Tibial artery (tissue), 4 donors: ENCODE results near the gene CST2.
"Not testable (repeated sequence)": the region's sequence is repeated elsewhere in the genome, so short reads cannot be mapped to it uniquely, and the experiment has no call there.

Source experiments
- DNase-seq, 2 donors: peaks; one replicate each; pipeline ENCODE4 v3.0.0-alpha.2; 2019
- H3K27ac ChIP-seq, 2 donors: fragments of 200-600 bp; sonication (generic) in 1 of 2; 1 replicate in 1 of 2; 2 replicates in 1 of 2; pipeline ENCODE4 v1.5.1; 2018 to 2019; ENCODE audit warnings: mild to moderate bottlenecking in 1 of 2
- H3K27me3 ChIP-seq, 2 donors: fragments of 200-600 bp; sonication (generic) in 1 of 2; one replicate each; pipeline versions ENCODE4 v1.5.1 to v1.6.0; 2016 to 2019
- H3K36me3 ChIP-seq, 3 donors: fragments of 200-600 bp; sonication (generic) in 2 of 3; one replicate each; pipeline ENCODE4 v1.5.1; 2016 to 2019; ENCODE audit warnings: mild to moderate bottlenecking in 2 of 3
- H3K4me1 ChIP-seq, 4 donors: fragments of 200-600 bp; sonication (generic) in 2 of 4; 1 replicate in 3 of 4; 2 replicates in 1 of 4; pipeline ENCODE4 v1.5.1; 2016 to 2019
- H3K4me3 ChIP-seq, 2 donors: fragments of 200-600 bp; sonication (generic) in 1 of 2; 1 replicate in 1 of 2; 2 replicates in 1 of 2; pipeline ENCODE4 v1.5.1; 2018 to 2019; ENCODE audit warnings: mild to moderate bottlenecking in 2 of 2
- H3K9me3 ChIP-seq, 3 donors: fragments of 200-600 bp; sonication (generic) in 1 of 3; one replicate each; pipeline ENCODE4 v1.5.1; 2016 to 2019
- intact Hi-C: fragments of 100-400 bp; cut with DNase I; formaldehyde crosslinking; loops from one replicate; pipeline ENCODE4 v1.15.0; 2023; ENCODE audit warnings: low total_unique reads
- TF ChIP-seq, protein P1 (sequence below), 2 experiments: fragments of 200-600 bp in 1 of 2; fragments of 450-650 bp in 1 of 2; IDR thresholded peaks; one replicate each; pipeline ENCODE4 v1.5.1; 2017 to 2019; ENCODE audit warnings: antibody characterized with exemption in 2 of 2, mild to moderate bottlenecking in 1 of 2, moderate library complexity in 1 of 2

The CST2 gene

DNA sequence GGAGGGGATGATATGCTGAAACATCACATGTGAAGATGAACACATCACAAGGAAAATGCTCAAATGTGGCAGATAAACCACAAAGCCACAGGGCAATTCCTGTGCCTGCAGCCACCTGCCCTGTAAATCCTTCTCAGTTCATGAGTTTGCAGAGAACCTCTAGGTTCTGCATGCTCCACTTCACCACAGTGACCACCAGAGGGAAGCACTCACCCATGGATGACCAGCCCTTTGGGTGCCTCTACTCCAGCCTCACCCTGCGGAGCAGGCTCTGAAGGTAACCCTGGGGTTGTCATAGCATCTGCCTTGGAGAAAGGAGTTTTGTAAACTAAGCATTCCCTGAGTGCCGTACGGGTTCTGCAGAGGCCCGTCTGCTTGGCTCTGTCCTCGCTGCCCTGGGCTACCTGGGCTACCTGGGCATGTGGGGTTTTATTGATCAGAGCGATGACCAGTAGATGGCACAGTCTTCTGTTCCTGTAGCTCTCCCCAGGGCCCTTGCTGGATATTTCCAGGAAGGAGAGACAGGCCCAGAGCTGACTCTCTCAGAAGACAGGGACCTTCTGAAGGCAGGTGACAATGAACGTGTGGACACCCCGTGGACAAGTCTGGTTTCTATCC lies 44.1 kb downstream of the CST2 start:
- H3K36me3 ChIP-seq: no peaks in the 10 kb centered on the region
- H3K9me3 ChIP-seq: no peaks in the 10 kb centered on the region
- TF ChIP-seq, protein P1, sequence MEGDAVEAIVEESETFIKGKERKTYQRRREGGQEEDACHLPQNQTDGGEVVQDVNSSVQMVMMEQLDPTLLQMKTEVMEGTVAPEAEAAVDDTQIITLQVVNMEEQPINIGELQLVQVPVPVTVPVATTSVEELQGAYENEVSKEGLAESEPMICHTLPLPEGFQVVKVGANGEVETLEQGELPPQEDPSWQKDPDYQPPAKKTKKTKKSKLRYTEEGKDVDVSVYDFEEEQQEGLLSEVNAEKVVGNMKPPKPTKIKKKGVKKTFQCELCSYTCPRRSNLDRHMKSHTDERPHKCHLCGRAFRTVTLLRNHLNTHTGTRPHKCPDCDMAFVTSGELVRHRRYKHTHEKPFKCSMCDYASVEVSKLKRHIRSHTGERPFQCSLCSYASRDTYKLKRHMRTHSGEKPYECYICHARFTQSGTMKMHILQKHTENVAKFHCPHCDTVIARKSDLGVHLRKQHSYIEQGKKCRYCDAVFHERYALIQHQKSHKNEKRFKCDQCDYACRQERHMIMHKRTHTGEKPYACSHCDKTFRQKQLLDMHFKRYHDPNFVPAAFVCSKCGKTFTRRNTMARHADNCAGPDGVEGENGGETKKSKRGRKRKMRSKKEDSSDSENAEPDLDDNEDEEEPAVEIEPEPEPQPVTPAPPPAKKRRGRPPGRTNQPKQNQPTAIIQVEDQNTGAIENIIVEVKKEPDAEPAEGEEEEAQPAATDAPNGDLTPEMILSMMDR (IDR thresholded peaks at IDR 0.05): peak; percentile 13 to 21
- no peak for DNase-seq
- intact Hi-C loops: no loop called here
- no peaks in the 10 kb centered on the region for H3K27me3 ChIP-seq
- H3K4me3 ChIP-seq: no peak overlapping the region
- H3K4me1 ChIP-seq: no peaks in the 10 kb centered on the region
- no peak overlapping the region for H3K27ac ChIP-seq

DNA sequence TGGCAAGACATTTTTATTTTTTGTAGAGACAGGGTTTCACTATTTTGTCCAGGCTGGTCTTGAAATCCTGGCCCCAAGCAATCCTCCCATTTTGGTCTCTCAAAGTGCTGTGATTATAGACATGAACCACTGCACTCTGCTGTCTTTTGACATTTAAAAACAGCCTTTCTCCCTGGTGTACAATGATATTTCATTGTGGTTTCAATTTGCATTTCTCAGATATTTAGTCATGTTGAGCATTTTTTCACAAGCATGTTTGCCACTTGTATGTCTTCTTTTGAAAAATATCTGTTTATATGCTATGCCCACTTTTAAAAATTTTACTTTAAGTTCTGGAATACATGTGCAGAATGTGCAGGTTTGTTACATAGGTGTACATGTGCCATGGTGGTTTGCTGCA lies 47.9 kb downstream of the CST2 start:
- H3K4me3 ChIP-seq, DNase-seq, H3K36me3 ChIP-seq, intact Hi-C loops, H3K27ac ChIP-seq, H3K27me3 ChIP-seq, H3K9me3 ChIP-seq, H3K4me1 ChIP-seq: not testable (repeated sequence)

DNA sequence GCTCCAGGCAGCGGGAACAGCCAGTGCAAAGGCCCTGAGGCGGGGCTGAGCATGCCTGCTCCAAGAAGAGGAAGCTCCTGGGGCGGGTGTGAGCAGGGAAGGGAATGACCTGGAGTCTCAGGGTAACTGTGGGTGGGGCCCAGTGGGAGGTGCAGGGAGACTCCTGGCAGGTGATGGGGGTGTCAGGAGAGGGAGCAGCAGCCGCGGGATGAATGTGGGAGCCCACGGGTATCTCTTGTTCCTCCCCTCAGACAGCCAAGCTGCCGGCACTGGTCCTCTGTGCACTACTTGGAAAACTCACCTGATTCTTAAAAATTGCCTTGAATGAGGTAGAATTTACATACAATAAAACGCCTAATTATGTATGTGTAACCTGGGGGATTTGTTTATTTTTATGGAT lies 49.1 kb downstream of the CST2 start:
- H3K4me1 ChIP-seq, H3K36me3 ChIP-seq, H3K27ac ChIP-seq, H3K4me3 ChIP-seq, H3K9me3 ChIP-seq, DNase-seq, H3K27me3 ChIP-seq, intact Hi-C loops: not testable (repeated sequence)

DNA sequence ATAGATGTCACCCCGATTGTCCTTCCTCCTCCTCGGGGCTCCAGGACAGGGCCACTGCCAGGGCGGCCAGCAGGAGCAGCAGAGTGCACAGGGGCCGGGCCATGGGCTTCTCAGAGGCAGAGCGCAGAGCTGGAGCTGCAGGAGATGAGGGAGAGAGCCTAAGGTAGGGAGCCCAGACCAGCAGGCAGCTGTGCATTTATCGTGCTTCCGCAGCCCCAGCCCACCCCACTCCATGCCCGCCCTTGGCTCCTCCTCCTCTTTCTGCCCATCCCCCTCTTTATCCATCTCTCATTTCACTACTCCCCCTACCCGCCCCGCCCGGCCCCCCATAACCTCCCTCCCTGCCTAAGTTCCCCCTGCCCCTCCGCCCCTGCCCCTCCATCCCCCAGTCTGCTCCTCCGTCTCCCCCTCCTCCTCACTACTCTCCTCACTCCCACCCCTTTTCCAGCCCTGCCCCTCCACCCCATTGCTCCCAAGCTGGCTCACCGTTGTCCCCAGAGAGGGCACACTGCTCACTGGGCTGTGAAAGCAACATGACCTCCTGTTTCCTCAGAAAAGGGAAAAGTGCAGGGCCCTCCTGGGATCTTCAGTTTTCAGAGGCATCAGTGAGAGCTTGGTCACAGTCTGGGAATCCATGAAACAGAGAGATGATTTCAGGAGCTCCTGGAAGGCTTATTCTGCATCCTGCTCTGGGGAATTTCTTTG lies 50.3 kb downstream of the CST2 start:
- TF ChIP-seq, protein P1 (IDR thresholded peaks at IDR 0.05): no peak
- no peak for DNase-seq
- Histone ChIP-seq H3K4me1 (no peaks in the 10 kb centered on the region), H3K27me3 (no peaks in the 10 kb centered on the region), H3K9me3 (no peaks in the 10 kb centered on the region), H3K27ac (no peak overlapping the region), H3K4me3 (no peak overlapping the region), H3K36me3 (no peaks in the 10 kb centered on the region)
- intact Hi-C loops: no loop called here

DNA sequence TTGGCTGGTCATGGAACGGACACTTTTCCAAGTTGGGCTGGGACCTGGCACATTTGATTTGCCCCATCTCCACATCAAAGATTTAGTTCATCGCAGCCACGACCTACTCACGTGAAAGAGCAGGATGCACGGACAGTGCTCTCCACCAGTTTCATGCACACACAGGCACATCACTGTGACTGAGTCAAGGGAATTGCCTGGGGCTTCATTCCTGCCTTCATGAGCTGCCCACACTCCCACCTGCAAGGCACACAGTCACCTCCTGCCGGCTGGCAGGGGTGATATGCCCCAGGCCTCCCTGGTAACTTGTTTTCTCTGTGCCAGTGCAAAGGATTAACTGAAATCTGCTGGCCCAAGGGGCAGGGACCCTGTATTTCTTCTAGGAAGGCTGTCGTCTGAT lies 52.4 kb downstream of the CST2 start:
- DNase-seq: no peak
- Histone ChIP-seq H3K36me3 (no peaks in the 10 kb centered on the region), H3K4me3 (no peak overlapping the region), H3K4me1 (no peaks in the 10 kb centered on the region), H3K27ac (no peak overlapping the region), H3K27me3 (no peaks in the 10 kb centered on the region), H3K9me3 (no peaks in the 10 kb centered on the region)
- TF ChIP-seq, protein P1 (IDR thresholded peaks at IDR 0.05): no peak
- intact Hi-C loops: no loop called here
